Kidney glomerular epithelial cell (primary cell): ENCODE results near the gene C14orf132.

ENCODE experiments used
- DNase-seq: peaks from one replicate; lab custom pipeline; 2025; lab: John Stamatoyannopoulos, UW

The C14orf132 gene

DNA sequence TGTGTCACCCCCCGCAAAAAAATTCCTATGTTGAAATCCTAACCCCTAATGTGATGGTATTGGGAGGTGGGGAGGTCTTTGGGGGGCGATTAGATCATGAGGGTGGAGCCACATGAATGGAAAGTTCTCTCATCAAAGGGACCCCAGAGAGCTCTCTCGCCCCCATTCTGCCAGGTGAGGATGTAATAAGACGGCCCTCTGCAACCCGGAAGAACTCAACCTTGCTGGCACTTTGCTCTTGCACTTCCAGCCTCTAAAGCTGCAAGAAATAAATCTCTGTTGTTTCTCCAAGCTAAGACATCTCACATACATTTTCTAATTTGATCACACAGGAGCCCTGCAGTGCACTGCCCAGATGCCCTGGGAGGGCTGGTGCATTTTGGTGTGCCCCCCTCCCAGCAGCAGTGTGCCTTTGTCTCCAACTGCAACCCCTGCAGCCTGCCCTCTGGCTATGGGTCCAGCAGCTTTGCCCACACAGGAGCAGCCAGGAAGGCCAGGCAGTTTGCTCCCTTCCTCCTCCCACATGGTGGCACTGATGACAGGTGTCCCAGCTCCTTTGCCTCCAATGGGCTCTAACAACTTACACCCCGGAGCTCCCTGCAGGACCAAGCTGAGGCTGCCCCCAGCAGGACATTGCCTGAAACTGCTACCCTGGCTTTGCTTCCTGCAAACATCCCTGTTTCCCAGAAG lies 59.3 kb downstream of the C14orf132 start:
- peak; percentile 29 for DNase-seq

DNA sequence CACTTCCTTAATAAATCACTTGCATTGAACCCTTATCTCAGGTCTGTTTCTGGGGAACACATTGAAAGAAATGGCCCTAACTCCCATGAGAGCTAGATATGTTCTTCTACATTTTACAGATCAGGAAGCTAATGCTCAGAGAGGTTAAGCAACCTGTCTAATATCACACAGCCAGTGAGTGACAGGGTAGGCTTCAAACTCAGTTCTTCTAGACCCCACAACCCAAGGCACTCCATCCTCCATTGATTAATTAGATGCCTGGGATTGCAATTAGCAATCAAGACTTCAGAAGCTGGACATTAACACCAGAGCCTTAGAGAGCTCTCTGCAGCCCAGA lies 59.8 kb downstream of the C14orf132 start:
- DNase-seq = no peak

DNA sequence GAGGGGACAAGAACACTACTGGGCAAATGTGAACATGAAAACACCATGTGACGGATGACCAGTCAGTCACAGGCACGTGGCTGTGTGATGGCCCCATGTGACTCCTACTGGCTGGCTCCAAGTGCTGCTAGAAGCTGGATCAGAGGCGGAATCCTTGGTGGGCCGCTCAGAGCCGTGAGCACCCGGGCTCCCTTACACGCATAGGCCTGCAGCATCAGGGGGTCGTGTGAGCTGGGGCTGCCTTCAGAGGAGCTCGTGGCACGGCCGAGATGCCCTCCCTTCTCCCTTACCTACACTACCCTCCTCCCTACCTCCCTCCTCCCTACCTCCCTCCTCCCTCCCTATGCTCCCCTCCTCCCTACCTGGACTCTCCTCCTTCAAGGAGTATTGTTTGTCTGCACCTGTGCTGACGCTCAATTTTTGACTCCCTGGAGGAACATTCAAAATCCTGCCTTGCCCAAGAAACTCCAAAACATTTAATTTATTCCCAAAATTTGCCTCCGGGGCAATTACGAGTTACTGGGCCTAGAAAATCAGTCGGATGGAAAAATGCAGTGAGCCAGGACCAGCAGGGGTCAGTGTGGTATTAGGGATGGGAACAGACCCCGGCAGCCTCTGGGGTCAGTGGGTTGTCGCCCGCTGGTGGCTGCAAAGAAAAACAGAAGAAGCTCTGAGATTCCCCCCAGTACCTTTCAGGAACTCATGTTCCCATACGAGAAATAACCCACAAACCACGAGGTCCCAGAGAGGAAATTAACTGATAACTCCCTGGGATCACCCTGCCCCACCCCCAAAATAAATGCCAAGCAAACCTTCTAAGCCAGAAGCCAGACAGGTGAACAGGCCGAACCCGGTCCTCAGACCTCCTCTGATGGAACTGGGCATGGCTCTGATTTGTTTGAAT lies 61.3 kb downstream of the C14orf132 start:
- peak; percentile 71 for DNase-seq

DNA sequence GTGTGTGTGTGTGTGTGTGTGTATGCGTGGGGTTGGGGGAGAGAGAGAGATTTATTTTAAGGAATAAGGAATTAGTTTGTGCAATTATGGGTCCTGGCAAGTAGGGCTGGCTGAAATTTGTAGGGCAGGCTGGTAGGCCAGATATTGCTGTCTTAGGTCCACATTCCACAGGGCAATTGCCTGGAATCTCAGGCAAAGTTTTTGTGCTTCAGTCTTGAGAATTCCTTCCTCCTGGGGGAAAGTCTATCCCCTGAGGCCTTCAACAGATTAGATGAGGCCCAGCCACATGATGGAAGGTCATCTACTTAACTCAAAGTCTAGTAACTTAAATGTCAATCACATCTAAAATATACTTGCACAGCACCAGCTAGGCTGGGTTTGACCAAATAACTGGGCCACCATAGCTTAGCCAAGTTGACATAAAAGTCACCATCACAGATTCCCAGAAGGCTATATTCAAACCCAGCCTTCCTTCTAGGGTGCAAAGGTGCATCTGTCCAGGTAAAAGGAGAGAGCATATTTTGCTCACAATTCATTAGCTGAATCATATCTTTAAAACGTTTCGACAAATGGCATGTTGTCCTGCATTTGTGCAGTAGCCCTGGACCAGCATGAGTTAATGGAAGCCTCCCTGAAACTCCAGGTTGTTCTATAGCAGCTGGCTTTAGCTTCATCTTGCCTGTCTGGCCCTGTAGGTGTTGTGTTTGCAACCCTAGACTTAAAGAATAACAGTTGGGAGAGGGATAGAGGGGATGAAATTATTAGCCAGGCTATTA lies 63.1 kb downstream of the C14orf132 start:
- DNase-seq = no peak

DNA sequence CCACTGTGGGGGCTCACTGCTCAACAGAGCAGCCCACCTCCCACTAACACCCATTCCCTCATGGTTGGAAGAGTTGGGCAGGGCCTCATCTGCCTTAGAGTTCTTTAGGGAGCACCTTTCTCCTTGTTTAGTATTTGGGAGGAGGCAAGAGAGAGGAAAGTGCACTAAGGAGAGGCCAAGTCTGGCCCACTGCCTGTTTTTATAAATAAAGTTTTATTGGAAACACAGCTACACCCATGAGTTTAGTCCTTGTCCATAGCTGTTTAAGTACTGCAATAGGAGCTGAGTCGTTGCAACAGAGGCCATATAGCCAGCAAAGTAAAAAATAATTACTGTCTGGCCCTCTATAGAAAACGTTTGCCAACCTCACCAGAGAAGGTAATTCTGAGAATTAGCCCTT lies 63.9 kb downstream of the C14orf132 start:
- no peak for DNase-seq

DNA sequence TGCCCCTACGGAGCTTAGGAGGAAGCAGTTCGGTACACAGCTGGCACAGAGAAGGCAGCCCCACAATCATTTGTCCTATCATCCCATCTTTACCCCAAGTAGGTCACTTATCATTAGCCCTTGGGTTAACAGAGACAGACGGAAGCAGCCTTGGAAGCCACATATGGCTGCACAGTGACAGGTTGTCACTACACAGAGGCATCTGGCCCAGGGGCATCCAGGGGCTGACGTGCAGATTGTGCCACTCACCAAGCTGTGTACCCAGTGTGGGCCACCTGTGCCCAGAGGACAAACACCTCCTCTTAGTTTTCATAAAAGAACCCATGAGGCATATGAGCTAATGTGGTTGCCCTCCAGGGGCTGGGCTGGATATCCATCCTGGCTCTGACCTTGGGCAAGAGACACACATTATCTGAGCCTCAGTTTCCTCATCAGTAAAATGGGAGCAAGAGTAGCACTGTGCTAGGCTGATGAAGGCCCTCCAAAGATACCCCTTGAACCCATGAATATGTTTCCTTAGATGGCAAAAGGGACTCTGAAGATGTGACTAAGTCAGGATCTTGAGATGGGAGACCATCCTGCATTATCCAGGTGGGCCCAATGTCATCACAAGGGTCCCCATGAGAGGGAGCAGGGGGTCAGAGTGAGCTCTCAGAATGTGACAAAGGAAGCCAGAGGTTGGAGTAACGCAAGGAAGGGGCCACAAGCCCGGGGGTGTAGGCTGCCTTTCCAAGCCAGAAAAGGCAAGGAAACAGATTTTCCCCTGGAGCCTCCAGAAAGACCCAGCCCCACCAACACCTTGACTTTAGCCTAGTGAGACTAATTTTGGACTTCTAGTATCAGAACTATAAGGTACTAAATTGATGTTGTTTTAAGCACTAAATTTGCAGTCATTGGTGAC lies 64.6 kb downstream of the C14orf132 start:
- DNase-seq = no peak

DNA sequence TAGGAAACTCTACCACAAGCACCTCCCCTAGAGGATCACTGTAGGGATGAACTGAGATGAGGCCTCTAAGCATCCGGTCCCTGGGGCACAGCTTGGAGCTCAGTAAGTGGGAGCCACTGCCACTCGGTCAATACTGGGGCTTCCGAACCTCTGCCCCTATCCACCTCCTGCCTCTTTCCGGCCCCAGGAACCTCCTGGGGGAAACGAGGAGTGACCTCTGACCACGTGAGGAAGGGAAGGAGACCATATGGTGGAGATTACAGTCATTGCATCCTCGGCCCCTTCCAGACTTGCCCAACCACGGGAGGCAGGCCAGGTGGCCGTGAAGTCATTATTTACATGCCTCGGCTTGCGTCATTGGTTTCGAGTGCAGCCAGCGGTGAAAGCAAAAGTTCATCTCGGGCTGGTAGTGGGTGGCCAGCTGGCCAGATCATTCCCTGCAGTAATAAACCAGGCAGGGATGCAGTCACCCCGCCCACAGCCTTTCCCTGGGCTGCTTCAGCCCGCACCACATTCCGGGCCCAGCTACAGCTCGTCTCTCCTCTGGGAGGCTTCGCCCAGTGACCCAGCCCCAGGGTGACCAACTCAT lies 65.4 kb downstream of the C14orf132 start:
- DNase-seq = peak; percentile 84

DNA sequence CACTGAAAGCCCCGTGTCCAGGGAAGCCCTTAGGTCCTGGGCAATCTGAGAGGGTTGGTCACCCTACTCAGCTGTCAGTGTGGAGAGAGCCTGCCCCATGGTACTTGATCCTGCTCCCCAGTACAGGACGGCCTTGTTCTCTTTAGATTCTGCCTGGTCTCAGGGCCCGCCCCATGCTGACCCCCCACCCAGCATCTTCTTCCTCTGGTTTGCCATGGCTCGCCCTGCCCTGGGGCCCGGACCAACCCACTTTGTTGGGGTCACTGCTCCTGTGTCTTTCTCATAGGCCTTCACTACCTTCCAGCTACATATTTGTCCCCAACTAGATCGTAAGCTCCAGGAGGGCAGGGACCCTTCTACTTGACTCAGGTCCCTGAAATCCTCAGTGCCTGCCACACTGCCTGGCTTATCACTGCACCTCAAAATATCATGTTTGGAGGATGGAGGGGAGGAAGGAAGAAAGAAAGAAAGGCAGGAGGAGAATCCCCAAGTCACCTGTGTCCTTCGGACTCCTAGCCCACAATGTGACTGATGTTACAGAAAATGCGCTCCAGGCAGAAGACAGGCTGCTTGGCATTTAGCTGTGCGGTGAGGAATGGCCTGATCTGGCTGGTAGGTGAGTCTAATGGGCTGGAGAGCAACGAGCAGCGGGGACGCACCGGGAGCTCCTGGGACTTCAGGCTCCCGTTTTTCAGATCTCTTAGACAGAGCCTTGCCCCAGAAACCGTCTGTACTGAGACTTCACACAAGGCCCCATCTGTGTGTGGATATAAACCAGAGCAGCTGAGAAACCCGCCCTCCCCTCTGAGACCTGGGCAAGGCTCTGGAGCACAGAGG lies 66.1 kb downstream of the C14orf132 start:
- DNase-seq = no peak

DNA sequence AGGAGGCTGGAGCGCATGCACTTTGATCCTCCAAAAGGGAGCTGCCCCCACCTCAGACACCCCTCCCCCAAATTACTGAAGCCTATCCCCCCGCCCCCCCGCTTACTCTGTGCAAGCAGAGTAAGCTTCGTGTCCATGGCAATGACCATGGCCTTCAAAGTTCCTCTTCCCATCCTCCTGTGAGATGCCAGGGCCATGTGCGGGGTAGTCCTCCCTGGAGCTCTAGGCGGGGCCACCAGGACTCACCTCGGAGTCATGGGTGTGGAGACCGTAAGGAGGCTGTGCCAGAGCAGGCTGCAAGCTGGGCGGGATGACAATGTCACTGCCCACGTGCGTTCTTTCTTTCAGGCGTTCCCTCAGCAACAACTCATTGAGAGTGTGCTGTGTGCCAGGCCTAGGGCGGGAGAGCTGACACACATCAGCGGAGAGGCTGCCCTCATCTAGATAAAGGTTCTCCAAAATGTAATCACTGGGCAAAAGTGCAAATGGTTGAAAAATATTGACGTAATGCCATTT lies 66.8 kb downstream of the C14orf132 start:
- DNase-seq = no peak

DNA sequence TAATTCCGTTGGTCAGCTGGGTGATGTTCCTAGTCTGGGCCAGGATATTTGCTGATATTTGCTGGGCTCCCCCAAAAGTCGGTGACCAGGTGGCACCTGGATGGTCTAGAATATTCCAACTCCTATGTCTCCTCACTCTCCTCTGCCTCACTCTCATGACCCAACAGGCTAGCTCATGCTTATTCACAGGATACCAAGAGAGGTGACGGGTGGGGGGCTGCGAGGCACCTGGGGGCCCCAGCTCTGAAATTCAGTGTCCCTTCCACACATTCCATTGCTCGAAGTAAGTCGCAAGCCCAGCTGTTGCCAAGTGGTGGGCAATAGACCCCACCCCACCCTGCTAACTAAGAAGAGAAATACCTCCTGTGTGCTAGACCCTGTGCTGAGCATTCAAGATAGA lies 67.7 kb downstream of the C14orf132 start:
- DNase-seq = no peak

DNA sequence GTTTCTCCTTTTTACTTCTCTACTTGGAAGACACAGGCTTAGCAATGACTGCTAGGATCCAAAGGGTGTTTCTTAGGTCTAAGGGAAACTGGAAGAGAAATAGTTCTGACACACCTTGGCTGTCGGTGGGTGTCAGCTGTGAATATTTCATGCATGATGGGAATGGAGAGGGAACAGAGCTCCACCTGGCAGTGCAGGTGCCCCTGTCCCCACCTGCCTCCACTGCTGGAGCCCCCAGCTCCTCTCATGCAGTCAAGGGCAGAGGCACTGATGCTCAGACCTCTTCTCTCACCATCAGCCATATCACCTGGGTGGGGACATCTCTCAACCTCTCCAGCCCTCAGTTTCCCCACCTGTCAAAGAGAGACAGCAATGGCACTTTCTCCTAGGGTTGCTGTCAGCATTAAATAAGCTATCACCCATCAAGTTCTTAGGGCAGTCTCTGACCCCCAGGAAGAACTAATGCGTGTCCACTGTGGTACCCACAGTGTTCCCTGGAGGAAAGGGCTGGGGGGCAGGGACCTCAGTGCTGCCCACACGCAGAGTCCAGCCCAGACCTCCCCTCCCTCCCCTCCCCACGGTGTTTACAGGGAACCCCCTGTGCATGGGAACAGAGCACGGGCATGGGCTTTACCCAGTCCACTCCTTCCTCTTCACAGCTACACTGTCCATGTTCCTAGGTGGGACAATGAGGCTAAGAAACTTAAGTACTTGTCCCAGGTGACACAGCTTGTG lies 69.1 kb downstream of the C14orf132 start:
- DNase-seq = no peak

DNA sequence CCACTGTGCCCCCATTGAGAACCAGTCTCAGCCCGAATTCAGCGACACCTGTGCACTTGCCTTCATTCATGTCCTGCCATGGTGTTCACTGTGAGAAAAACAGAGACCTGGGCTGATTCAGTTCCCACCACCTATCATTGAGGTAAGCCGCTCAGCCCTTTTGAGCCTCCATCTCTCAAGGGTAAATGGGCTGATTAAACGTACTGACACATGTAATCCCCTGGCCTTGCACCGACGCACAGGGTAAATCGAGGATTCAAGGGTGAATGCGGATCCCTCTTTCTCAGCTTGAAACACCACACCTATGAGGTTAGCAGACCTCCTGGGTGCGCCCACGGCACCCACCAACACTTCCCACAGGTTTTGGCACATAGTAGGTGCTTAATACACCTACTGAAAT lies 69.7 kb downstream of the C14orf132 start:
- no peak for DNase-seq

DNA sequence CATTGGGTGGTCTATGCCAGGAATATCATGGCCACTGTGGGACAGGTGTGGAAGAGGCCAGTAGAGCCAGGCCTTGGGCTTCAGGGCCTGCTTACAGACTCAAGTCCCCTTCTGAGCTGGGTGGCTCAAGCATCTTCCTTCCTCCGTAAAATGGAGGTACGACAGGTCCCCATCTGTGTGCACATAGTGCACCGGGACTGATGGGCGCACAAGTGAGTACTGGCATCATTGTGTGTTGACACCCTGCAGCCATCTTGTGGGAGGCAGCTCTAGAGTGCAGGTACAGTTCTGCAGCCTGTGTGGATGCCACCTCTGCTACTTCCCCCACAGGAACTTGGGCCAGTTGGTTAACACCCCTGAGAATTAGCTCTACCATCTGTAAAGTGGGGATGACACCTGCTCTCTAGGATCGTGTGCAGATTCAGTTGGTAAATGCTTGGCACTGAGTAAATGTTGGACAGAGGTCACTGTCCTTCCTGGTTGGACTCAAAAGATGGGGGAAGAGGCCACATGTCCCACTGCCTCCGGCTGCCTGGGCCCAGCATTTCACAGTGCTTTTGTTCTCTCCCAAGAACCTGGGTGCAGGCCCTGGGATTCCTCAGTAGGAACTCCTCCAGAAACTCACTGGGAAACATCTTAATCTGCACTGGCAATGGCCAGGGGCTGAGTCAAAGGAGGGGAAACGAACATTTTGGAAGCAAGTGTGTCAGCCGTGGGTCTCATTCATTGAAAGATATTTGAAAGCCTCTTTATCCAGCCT lies 70.6 kb downstream of the C14orf132 start:
- no peak for DNase-seq

DNA sequence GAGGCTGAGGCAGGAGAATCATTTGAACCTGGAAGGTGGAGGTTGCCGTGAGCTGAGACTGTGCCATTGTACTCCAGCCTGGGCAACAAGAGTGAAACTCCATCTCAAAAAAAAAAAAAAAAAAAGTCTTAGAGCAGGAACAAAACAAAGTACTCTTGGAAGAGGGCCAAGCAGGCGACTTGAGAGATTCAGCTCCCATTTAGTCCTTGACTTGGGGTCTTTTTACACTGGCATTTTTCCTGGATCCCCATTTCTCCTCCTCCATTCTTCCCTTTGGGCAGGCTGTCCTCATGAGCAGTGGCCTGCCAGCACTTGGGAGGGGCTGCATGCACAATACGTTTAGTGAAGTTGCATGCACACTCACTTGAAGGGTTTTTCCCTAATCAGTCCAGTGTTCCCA lies 72.9 kb downstream of the C14orf132 start:
- no peak for DNase-seq

DNA sequence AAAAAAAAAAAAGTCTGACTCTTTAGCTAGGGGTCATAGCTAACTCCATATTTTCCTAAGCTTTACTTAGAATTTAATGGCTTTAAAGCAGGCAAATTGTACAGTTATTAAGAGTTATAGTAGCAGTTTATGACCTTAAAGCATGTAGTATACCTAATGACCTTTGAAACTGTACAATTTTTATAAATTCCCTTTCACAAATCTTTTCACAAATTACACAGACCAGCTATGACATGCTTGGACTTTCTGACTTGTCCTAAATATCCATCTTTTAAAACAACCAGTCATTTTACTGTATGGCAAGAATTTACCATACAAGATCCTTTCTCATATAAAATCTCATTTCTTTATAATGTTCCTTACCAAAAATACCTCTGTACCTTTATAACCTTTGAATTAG lies 74.8 kb downstream of the C14orf132 start:
- no peak for DNase-seq

DNA sequence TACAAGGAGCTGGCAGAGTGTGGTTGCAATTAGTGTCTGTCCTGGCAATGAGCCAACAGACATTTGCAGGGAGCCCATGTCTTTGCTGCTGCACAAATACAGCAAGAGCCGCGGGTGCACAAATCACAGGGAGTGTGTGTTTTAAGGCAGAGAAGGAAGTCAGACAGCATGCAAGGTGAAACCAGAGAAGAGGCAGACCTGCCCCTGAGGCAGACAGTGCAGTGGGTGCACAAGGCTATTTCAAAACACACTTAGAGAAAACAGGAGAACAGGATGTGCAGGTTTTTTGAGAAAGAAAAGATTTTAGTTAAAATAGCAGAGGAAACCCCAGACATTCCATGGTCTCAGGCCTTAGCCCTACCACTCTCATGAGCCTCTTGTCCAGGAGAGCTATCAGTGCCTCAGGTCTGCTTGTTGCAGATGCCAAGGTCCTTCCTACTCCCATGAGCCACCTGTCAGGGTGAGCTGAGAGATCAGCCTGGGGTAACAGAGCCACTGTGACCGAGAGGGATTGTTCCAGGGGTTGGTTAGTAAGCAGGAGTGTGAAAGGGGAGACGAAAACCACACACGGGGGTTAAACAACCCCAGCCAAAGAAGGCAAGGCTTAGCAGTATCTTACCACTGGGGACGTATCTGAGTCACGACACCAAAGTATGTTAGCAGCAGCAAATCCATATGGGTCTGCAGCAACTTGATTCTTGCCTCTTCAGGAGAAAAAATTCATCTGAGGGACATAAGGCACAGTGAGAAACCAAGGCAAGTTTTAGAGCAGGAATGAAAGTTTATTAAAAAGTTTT lies 78.1 kb downstream of the C14orf132 start:
- DNase-seq = no peak

DNA sequence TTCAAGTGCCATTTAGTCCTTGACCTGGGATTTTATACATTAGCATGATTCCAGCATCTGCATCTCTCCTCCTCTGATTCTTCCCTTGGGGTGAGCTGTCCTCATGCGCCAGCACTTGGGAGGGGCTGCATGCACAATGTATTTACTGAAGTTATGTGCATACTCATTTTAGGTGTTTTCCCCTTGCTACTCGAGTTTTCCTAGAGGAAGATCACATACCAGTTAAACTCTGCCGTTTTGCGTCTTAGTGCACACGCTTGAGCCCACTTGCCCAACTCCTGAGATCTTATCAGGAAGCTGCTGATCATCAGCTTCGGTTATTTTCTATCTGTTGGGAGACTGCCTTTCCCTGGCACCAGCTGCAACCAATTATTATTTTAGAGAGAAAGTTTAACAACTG lies 78.8 kb downstream of the C14orf132 start:
- no peak for DNase-seq

DNA sequence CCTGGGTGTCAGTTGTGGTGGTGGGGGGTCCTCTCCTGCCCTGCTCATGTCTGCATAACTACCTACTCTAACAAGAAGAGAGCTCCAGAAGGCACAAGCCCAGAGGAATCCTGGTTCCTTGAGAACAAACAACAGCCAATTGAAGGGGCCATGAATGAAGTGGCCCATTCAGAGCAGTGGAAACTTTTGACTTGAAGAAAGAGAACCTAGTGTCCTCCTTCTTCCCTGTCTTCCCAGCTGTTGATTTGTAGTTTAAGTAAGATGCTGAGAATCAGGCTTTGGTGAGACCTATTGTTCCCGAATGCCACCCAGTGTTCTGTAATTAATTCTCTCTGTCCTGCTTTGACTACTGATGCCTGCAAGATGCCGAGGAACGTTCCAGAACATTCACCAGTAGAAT lies 79.2 kb downstream of the C14orf132 start:
- DNase-seq = no peak
